CD14-positive monocyte (primary cell): ENCODE measurements around the gene PTPRO. TPM values are rescaled to one million over a fixed set of nuclear protein-coding genes. Genes with fewer than 3 reads are reported as not detected.

Experiments used
- DNase-seq, 3 donors: peaks; one replicate each; pipeline ENCODE4 v3.0.0-alpha.2; 2011 to 2022
- H2AFZ ChIP-seq: 2 replicates; pipeline ENCODE4 v1.6.0; 2012; ENCODE audit warnings: mild to moderate bottlenecking, low read depth, low read length, inconsistent platforms; ENCODE audit not compliant: insufficient read depth, poor library complexity, severe bottlenecking
- H3K27ac ChIP-seq, 2 donors: 1 replicate in 1 of 2; 2 replicates in 1 of 2; pipeline ENCODE4 v1.5.1; 2012 to 2013; ENCODE audit warnings: low read length in 2 of 2, control low read depth in 1 of 2, inconsistent platforms in 1 of 2, low read depth in 1 of 2, mild to moderate bottlenecking in 1 of 2
- H3K27me3 ChIP-seq, 2 donors: one replicate each; pipeline versions ENCODE4 v1.6.0 to v1.6.1; 2011 to 2013; ENCODE audit warnings: low read length in 2 of 2; ENCODE audit not compliant: control insufficient read depth in 2 of 2, insufficient read depth in 2 of 2
- H3K36me3 ChIP-seq, 2 donors: replicated peaks in 1 of 2; 1 replicate in 1 of 2; 2 replicates in 1 of 2; pipeline versions ENCODE4 v1.5.1 to v1.6.1; 2012 to 2013; ENCODE audit warnings: low read length in 2 of 2, control low read depth in 1 of 2, inconsistent platforms in 1 of 2, mild to moderate bottlenecking in 1 of 2; ENCODE audit not compliant: insufficient read depth in 2 of 2, control insufficient read depth in 1 of 2
- H3K4me1 ChIP-seq, 2 donors: 1 replicate in 1 of 2; 2 replicates in 1 of 2; pipeline versions ENCODE4 v1.5.1 to v1.6.1; 2012 to 2013; ENCODE audit warnings: low read length in 2 of 2, control low read depth in 1 of 2, inconsistent platforms in 1 of 2, mild to moderate bottlenecking in 1 of 2, moderate library complexity in 1 of 2; ENCODE audit not compliant: insufficient read depth in 2 of 2, control insufficient read depth in 1 of 2
- H3K4me2 ChIP-seq: replicated peaks from 2 replicates; pipeline ENCODE3; 2012; ENCODE audit warnings: low read length, moderate library complexity, mild to moderate bottlenecking; ENCODE audit not compliant: poor library complexity, severe bottlenecking; ENCODE audit errors: extremely low read depth
- H3K4me3 ChIP-seq, 3 experiments: fragments of 200-600 bp in 1 of 3; sonication (generic) in 1 of 3; replicated peaks in 1 of 3; 1 replicate in 2 of 3; 2 replicates in 1 of 3; pipeline ENCODE4 v1.5.1; 2011 to 2013; ENCODE audit warnings: low read length in 3 of 3, mild to moderate bottlenecking in 3 of 3, control low read depth in 2 of 3, low read depth in 2 of 3, inconsistent platforms in 1 of 3, moderate library complexity in 1 of 3
- H3K79me2 ChIP-seq: 2 replicates; pipeline ENCODE4 v1.6.0; 2012; ENCODE audit warnings: mild to moderate bottlenecking, control low read depth, inconsistent platforms, low read length, moderate library complexity; ENCODE audit not compliant: insufficient read depth
- H3K9ac ChIP-seq: 2 replicates; pipeline ENCODE4 v1.6.0; 2017; ENCODE audit warnings: low read length, mild to moderate bottlenecking; ENCODE audit not compliant: insufficient read depth, poor library complexity, severe bottlenecking
- H3K9me3 ChIP-seq, 2 donors: replicated peaks in 1 of 2; 1 replicate in 1 of 2; 2 replicates in 1 of 2; pipeline versions ENCODE4 v1.5.1 to v1.6.1; 2012 to 2013; ENCODE audit warnings: low read length in 2 of 2, control low read depth in 1 of 2; ENCODE audit not compliant: control insufficient read depth in 1 of 2, insufficient read depth in 1 of 2
- H4K20me1 ChIP-seq: 2 replicates; pipeline ENCODE4 v1.6.0; 2012; ENCODE audit warnings: mild to moderate bottlenecking, low read length, control low read depth, moderate library complexity; ENCODE audit not compliant: insufficient read depth
- H3K27ac Mint-ChIP-seq, 7 donors: one replicate each; pipeline ENCODE4 v1.8.0; 2020; ENCODE audit warnings: mild to moderate bottlenecking in 7 of 7, mixed read lengths in 7 of 7, moderate library complexity in 6 of 7, inconsistent platforms in 2 of 7
- H3K27me3 Mint-ChIP-seq, 3 donors: one replicate each; pipeline ENCODE4 v1.8.0; 2021 to 2022; ENCODE audit warnings: low read depth in 3 of 3, mild to moderate bottlenecking in 3 of 3, mixed read lengths in 3 of 3, moderate library complexity in 3 of 3, inconsistent platforms in 1 of 3
- H3K36me3 Mint-ChIP-seq, 2 donors: one replicate each; pipeline ENCODE4 v1.8.0; 2020; ENCODE audit warnings: mixed read lengths in 2 of 2, inconsistent platforms in 1 of 2, mild to moderate bottlenecking in 1 of 2
- H3K4me1 Mint-ChIP-seq: one replicate; pipeline ENCODE4 v1.8.0; 2020; ENCODE audit warnings: mild to moderate bottlenecking, mixed read lengths
- H3K4me3 Mint-ChIP-seq, 2 donors: one replicate each; pipeline ENCODE4 v1.8.0; 2020; ENCODE audit warnings: mild to moderate bottlenecking in 2 of 2, mixed read lengths in 2 of 2, moderate library complexity in 1 of 2
- H3K9me3 Mint-ChIP-seq, 7 donors: one replicate each; pipeline ENCODE4 v1.8.0; 2020 to 2022; ENCODE audit warnings: mixed read lengths in 7 of 7, mild to moderate bottlenecking in 6 of 7, moderate library complexity in 6 of 7, inconsistent platforms in 2 of 7
- WGBS: methylation state at CpG from one replicate; pipeline ENCODE4 v1.1.5; 2013; ENCODE audit warnings: missing lambda C conversion rate; ENCODE audit not compliant: insufficient coverage; 5-methylcytosine and 5-hydroxymethylcytosine counted together
- intact Hi-C, 2 donors: fragments of 100-400 bp; cut with micrococcal nuclease; formaldehyde crosslinking; loops; one replicate each; pipeline versions ENCODE4 v1.15.0 to v1.15.1; 2023
- polyA plus RNA-seq, 3 donors: library from polyadenylated mRNA; depleted of rRNA in 1 of 3; unstranded in 2 of 3; stranded (reverse) in 1 of 3; fragments of 300-500 nt in 2 of 3; fragments of >200 nt in 1 of 3; fragmentation: Illumina TruSeq in 2 of 3; gene quantifications; 1 replicate in 2 of 3; 2 replicates in 1 of 3; pipeline ENCODE4 v1.2.3, GENCODE V29; 2012 to 2021
- TF ChIP-seq, protein P1 (sequence below): fragments of 200-600 bp; IDR thresholded peaks from one replicate; pipeline ENCODE4 v1.8.0; 2022; ENCODE audit warnings: antibody characterized with exemption, mild to moderate bottlenecking

Gene PTPRO
- polyA plus RNA-seq, 3 donors: 3.1 to 12.0 (median 4.7) TPM

DNA sequence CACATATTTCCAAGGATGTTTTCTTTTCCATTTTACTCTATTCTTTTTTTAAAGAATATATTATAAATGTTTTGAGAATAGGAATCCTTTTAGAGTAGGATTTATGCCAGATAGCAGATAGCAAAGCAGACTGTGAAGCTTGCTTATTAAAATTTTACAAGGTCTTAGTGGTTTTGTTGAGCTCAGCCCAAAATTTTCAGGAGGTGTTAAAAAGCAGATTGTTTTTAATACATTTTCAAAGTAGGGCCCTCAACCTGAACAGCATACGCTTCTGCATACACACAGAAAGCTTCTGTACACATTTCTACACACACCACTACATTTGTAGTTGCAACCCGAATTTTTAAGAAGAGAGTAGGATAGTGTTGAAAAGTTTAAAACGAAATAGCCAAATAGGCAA is 315.9 kb downstream of the PTPRO start:
- no peaks in the 10 kb centered on the region for H3K9me3 ChIP-seq
- H3K4me3 Mint-ChIP-seq: no peak overlapping the region
- H3K27me3 Mint-ChIP-seq: peaks cover 0 to 1% (median 0%) of the 10 kb centered on the region in 3 donors
- H3K4me1 ChIP-seq: no peaks in the 10 kb centered on the region
- no peak overlapping the region for H3K4me3 ChIP-seq
- no peaks in the 10 kb centered on the region for H3K79me2 ChIP-seq
- H3K36me3 ChIP-seq: no peaks in the 10 kb centered on the region
- no peak overlapping the region for H2AFZ ChIP-seq
- no peaks in the 10 kb centered on the region for H4K20me1 ChIP-seq
- TF ChIP-seq, protein P1, sequence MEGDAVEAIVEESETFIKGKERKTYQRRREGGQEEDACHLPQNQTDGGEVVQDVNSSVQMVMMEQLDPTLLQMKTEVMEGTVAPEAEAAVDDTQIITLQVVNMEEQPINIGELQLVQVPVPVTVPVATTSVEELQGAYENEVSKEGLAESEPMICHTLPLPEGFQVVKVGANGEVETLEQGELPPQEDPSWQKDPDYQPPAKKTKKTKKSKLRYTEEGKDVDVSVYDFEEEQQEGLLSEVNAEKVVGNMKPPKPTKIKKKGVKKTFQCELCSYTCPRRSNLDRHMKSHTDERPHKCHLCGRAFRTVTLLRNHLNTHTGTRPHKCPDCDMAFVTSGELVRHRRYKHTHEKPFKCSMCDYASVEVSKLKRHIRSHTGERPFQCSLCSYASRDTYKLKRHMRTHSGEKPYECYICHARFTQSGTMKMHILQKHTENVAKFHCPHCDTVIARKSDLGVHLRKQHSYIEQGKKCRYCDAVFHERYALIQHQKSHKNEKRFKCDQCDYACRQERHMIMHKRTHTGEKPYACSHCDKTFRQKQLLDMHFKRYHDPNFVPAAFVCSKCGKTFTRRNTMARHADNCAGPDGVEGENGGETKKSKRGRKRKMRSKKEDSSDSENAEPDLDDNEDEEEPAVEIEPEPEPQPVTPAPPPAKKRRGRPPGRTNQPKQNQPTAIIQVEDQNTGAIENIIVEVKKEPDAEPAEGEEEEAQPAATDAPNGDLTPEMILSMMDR: no peak
- H3K9ac ChIP-seq: no peak overlapping the region
- H3K27ac ChIP-seq: no peak overlapping the region
- H3K9me3 Mint-ChIP-seq: no peaks in the 10 kb centered on the region
- no CpG with 5 or more reads among the region's 3 CpGs for WGBS
- no peak overlapping the region for H3K27ac Mint-ChIP-seq
- no peaks in the 10 kb centered on the region for H3K4me1 Mint-ChIP-seq
- H3K27me3 ChIP-seq: no peaks in the 10 kb centered on the region
- H3K4me2 ChIP-seq: no peak overlapping the region
- intact Hi-C loops: no loop called here
- no peak for DNase-seq
- no peaks in the 10 kb centered on the region for H3K36me3 Mint-ChIP-seq

DNA sequence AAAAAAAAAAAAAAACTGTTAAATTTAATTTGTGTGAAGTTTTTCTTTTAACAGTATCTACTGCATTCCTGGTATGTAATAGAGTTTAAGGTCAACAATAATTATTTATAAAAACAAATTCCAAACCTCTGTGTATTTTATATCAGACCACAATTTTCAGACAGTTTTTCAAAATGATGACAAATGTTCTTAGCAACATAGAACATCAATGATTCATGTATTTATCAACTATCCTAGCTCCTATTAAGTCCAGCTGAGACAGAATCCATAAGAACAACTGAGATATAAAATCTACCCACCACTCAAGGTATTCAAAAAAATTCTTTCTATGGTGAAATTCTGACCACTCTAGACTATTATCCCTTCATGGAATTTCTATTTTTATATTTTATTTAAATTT is 322.4 kb downstream of the PTPRO start:
- intact Hi-C loops: no loop called here
- H3K4me3 Mint-ChIP-seq: no peak overlapping the region
- no peaks in the 10 kb centered on the region for H3K79me2 ChIP-seq

More for the DNA sequence above, 322.4 kb downstream of the PTPRO start:
- H3K27ac ChIP-seq: no peak overlapping the region
- H3K27me3 Mint-ChIP-seq: peaks cover 0 to 3% (median 2%) of the 10 kb centered on the region in 3 donors
- no peaks in the 10 kb centered on the region for H3K36me3 Mint-ChIP-seq
- H3K4me1 ChIP-seq: no peaks in the 10 kb centered on the region
- no peaks in the 10 kb centered on the region for H4K20me1 ChIP-seq
- no peaks in the 10 kb centered on the region for H3K9me3 Mint-ChIP-seq
- TF ChIP-seq, protein P1: no peak
- no peaks in the 10 kb centered on the region for H3K4me1 Mint-ChIP-seq
- no peak overlapping the region for H2AFZ ChIP-seq
- no peak overlapping the region for H3K27ac Mint-ChIP-seq
- H3K4me3 ChIP-seq: no peak overlapping the region
- H3K27me3 ChIP-seq: no peaks in the 10 kb centered on the region
- H3K9me3 ChIP-seq: no peaks in the 10 kb centered on the region
- H3K4me2 ChIP-seq: no peak overlapping the region
- no peak overlapping the region for H3K9ac ChIP-seq
- H3K36me3 ChIP-seq: no peaks in the 10 kb centered on the region
- DNase-seq: no peak
